Esophagus squamous epithelium (tissue), 4 donors: ENCODE data around the gene ZC3H14.

Experiments
- CTCF ChIP-seq, 6 experiments: fragments of 450-650 bp in 4 of 6; fragments of 200-600 bp in 2 of 6; sonication (generic) in 2 of 6; IDR thresholded peaks; one replicate each; pipeline ENCODE4 v1.5.1; 2016 to 2019; ENCODE audit warnings: antibody characterized with exemption in 6 of 6, mild to moderate bottlenecking in 4 of 6, moderate library complexity in 4 of 6
- POLR2A ChIP-seq, 4 donors: fragments of 450-650 bp; IDR thresholded peaks; one replicate each; pipeline ENCODE4 v1.6.1; 2017; ENCODE audit warnings: antibody characterized with exemption in 4 of 4, mild to moderate bottlenecking in 4 of 4, moderate library complexity in 3 of 4

- no peak for TF ChIP-seq CTCF (IDR thresholded peaks at IDR 0.05)
- no peak for TF ChIP-seq POLR2A (IDR thresholded peaks at IDR 0.05)
These were observed 50.1 kb downstream of the ZC3H14 start for GRCh38 chr14:88612981-88613380.
